GM18861 (cell line): ENCODE data around the gene BEGAIN.

ENCODE experiments used
- ATAC-seq: cut with Tn5 transposase; IDR thresholded peaks from one replicate; pipeline ENCODE4 v1.9.1; 2021; ENCODE audit not compliant: unreplicated experiment

Gene BEGAIN

GRCh38 chr14:100615736-100616695 lies 28.8 kb upstream of the BEGAIN start:
- no peak for ATAC-seq

- ATAC-seq, result no peak
These were observed 27.6 kb upstream of the BEGAIN start for GRCh38 chr14:100614803-100615202.

- ATAC-seq, result no peak
These were observed 25.8 kb upstream of the BEGAIN start for GRCh38 chr14:100612986-100613385.

- no peak for ATAC-seq
These were observed 24.7 kb upstream of the BEGAIN start for GRCh38 chr14:100611811-100612480.

GRCh38 chr14:100610511-100611217 lies 23.4 kb upstream of the BEGAIN start:
- ATAC-seq, result no peak

GRCh38 chr14:100609941-100610391 lies 22.7 kb upstream of the BEGAIN start:
- no peak for ATAC-seq

GRCh38 chr14:100609331-100609870 lies 22.2 kb upstream of the BEGAIN start:
- no peak for ATAC-seq

GRCh38 chr14:100608586-100609330 lies 21.5 kb upstream of the BEGAIN start:
- ATAC-seq, result no peak

- ATAC-seq, result no peak
These were observed 20.8 kb upstream of the BEGAIN start for GRCh38 chr14:100608064-100608463.

GRCh38 chr14:100607611-100607956 lies 20.4 kb upstream of the BEGAIN start:
- ATAC-seq, result no peak

GRCh38 chr14:100606687-100607610 lies 19.7 kb upstream of the BEGAIN start:
- ATAC-seq, result no peak

- no peak for ATAC-seq
These were observed 18.8 kb upstream of the BEGAIN start for GRCh38 chr14:100605706-100606686.

GRCh38 chr14:100605230-100605629 lies 18.0 kb upstream of the BEGAIN start:
- no peak for ATAC-seq

GRCh38 chr14:100604709-100605108 lies 17.5 kb upstream of the BEGAIN start:
- ATAC-seq, result no peak

GRCh38 chr14:100604121-100604501 lies 16.9 kb upstream of the BEGAIN start:
- no peak for ATAC-seq

GRCh38 chr14:100603341-100604120 lies 16.3 kb upstream of the BEGAIN start:
- no peak for ATAC-seq

GRCh38 chr14:100602621-100603230 lies 15.5 kb upstream of the BEGAIN start:
- ATAC-seq, result no peak
